ENCODE data around the gene KBTBD4.

- no peak for TF ChIP-seq EZH2 (IDR thresholded peaks at IDR 0.05; ENCODE audit: insufficient read depth, poor library complexity, severe bottlenecking)
- TF ChIP-seq EZH2phosphoT487 (IDR thresholded peaks at IDR 0.05; ENCODE audit: insufficient read depth, low read depth) = no peak
Observed at GRCh38 chr11:47551086-47551485, 27.7 kb downstream of the KBTBD4 start.

All from GM23248 (cell line).